ENCODE data around the gene ROGDI.
A peak's percentile ranks its signal among the peaks of the same experiment; 100 is the strongest.

Gene ROGDI

GRCh38 chr16:4778050-4778392, 24.4 kb downstream of the ROGDI start:
- no peak overlapping the region for H3K27ac ChIP-seq (ENCODE audit: low read depth, low read length)
- no peak overlapping the region for H3K4me3 ChIP-seq (ENCODE audit: low read depth, low read length)
- H2AFZ ChIP-seq (ENCODE audit: low read length, unreplicated experiment), result no peak overlapping the region
- H3K79me2 ChIP-seq (ENCODE audit: control insufficient read depth, insufficient read depth, low read length, unreplicated experiment), result no peaks in the 10 kb centered on the region
- H3K36me3 ChIP-seq (ENCODE audit: insufficient read depth, low read length), result no peaks in the 10 kb centered on the region
- H3K4me1 ChIP-seq (ENCODE audit: control insufficient read depth, insufficient read depth, low read length, unreplicated experiment), result no peaks in the 10 kb centered on the region
- no peaks in the 10 kb centered on the region for H3K27me3 ChIP-seq (ENCODE audit: insufficient read depth, low read length)

- Histone ChIP-seq H2AFZ (ENCODE audit: low read length, unreplicated experiment) (no peak overlapping the region), H3K27ac (ENCODE audit: low read depth, low read length) (no peak overlapping the region), H3K4me3 (ENCODE audit: low read depth, low read length) (no peak overlapping the region), H3K27me3 (ENCODE audit: insufficient read depth, low read length) (no peaks in the 10 kb centered on the region), H3K79me2 (ENCODE audit: control insufficient read depth, insufficient read depth, low read length, unreplicated experiment) (no peaks in the 10 kb centered on the region), H3K36me3 (ENCODE audit: insufficient read depth, low read length) (no peaks in the 10 kb centered on the region), H3K4me1 (ENCODE audit: control insufficient read depth, insufficient read depth, low read length, unreplicated experiment) (no peaks in the 10 kb centered on the region)
These were observed 24.9 kb downstream of the ROGDI start for GRCh38 chr16:4777339-4778049.

DNA sequence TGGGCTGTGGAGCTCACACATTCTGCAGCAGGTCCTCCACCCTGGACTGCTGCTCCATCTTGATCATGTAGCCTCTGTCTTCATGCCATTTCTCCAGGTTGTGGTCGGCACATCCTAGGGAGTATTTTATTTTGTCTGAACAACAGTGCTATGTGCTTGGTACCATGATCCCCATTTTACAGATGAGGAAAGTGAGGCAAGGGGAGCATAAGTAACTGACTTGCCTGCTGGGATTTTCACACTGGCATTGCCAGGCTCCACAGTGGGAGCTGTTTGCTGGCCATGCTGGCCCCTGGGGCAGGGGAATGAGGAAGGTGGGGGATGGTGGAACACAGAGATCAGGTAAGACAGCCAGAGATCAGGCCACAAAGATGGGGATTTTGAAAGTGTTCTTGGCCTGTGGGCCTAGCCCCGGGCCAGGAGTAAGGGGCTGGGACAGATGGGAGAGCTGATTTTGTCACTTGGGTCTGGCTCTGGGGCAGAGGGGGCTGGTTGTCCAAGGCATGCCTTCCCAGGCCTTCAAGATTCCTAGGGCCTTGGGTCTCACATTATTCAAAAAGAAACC, 26.2 kb downstream of the ROGDI start:
- no peak overlapping the region for H3K27ac ChIP-seq (ENCODE audit: low read depth, low read length)
- no peak overlapping the region for H3K4me3 ChIP-seq (ENCODE audit: low read depth, low read length)
- H3K4me1 ChIP-seq (ENCODE audit: control insufficient read depth, insufficient read depth, low read length, unreplicated experiment), result no peaks in the 10 kb centered on the region
- no peak overlapping the region for H2AFZ ChIP-seq (ENCODE audit: low read length, unreplicated experiment)
- no peaks in the 10 kb centered on the region for H3K36me3 ChIP-seq (ENCODE audit: insufficient read depth, low read length)
- H3K79me2 ChIP-seq (ENCODE audit: control insufficient read depth, insufficient read depth, low read length, unreplicated experiment), result no peaks in the 10 kb centered on the region
- no peaks in the 10 kb centered on the region for H3K27me3 ChIP-seq (ENCODE audit: insufficient read depth, low read length)

DNA sequence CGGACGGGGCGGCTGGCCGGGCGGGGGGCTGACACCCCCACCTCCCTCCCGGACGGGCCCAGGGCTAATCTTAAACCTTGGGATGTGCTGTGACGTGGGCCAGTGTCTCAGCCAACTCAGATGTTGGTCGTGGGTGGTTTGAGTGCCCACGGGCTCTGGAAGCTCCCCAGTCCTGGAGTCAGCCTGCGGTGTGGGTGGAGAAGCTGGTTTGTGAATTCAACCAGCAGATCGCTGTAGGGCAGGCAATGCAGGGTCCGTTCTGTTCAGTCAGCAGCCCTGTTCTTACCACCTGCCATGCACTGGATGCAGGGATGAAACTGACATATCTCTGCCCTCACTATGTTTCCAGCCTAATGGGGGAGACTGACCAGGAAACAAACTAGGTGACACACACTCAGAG, 27.4 kb downstream of the ROGDI start:
- no peak overlapping the region for H3K27ac ChIP-seq (ENCODE audit: low read depth, low read length)
- H3K79me2 ChIP-seq (ENCODE audit: control insufficient read depth, insufficient read depth, low read length, unreplicated experiment), result no peaks in the 10 kb centered on the region
- no peaks in the 10 kb centered on the region for H3K27me3 ChIP-seq (ENCODE audit: insufficient read depth, low read length)
- H3K4me3 ChIP-seq (ENCODE audit: low read depth, low read length), result no peak overlapping the region
- no peak overlapping the region for H2AFZ ChIP-seq (ENCODE audit: low read length, unreplicated experiment)
- H3K36me3 ChIP-seq (ENCODE audit: insufficient read depth, low read length), result no peaks in the 10 kb centered on the region
- H3K4me1 ChIP-seq (ENCODE audit: control insufficient read depth, insufficient read depth, low read length, unreplicated experiment), result no peaks in the 10 kb centered on the region

- no peaks in the 10 kb centered on the region for H3K27me3 ChIP-seq (ENCODE audit: insufficient read depth, low read length)
- H3K4me3 ChIP-seq (ENCODE audit: low read depth, low read length), result no peak overlapping the region
- no peaks in the 10 kb centered on the region for H3K36me3 ChIP-seq (ENCODE audit: insufficient read depth, low read length)
- H3K4me1 ChIP-seq (ENCODE audit: control insufficient read depth, insufficient read depth, low read length, unreplicated experiment), result peaks cover 4% of the 10 kb centered on the region
- no peak overlapping the region for H2AFZ ChIP-seq (ENCODE audit: low read length, unreplicated experiment)
- H3K79me2 ChIP-seq (ENCODE audit: control insufficient read depth, insufficient read depth, low read length, unreplicated experiment), result no peaks in the 10 kb centered on the region
- H3K27ac ChIP-seq (ENCODE audit: low read depth, low read length), result no peak overlapping the region
These were observed 30.1 kb downstream of the ROGDI start for GRCh38 chr16:4772351-4772750.

GRCh38 chr16:4771646-4772045, 30.8 kb downstream of the ROGDI start:
- H3K27me3 ChIP-seq (ENCODE audit: insufficient read depth, low read length), result no peaks in the 10 kb centered on the region
- H3K79me2 ChIP-seq (ENCODE audit: control insufficient read depth, insufficient read depth, low read length, unreplicated experiment), result peaks cover 3% of the 10 kb centered on the region
- no peak overlapping the region for H2AFZ ChIP-seq (ENCODE audit: low read length, unreplicated experiment)
- H3K4me3 ChIP-seq (ENCODE audit: low read depth, low read length), result no peak overlapping the region
- no peaks in the 10 kb centered on the region for H3K36me3 ChIP-seq (ENCODE audit: insufficient read depth, low read length)
- H3K4me1 ChIP-seq (ENCODE audit: control insufficient read depth, insufficient read depth, low read length, unreplicated experiment), result peaks cover 4% of the 10 kb centered on the region
- no peak overlapping the region for H3K27ac ChIP-seq (ENCODE audit: low read depth, low read length)

DNA sequence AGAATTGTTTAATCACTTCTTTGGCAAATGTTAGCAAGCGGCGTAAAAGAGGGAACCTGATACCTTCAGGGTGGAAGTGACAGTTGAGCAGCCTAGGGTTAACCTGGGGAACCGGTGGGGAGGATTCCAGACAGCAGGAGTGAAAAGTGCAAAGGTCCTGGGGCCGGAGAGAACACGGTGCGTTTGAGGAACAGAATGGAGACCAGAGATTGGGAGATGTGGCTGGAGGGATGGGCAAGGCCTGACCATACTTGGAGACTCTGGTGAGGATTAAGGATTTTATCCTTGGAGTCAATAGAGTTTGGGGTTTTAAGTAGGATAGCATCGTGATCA, 33.2 kb downstream of the ROGDI start:
- H3K36me3 ChIP-seq (ENCODE audit: insufficient read depth, low read length), result peaks cover 3% of the 10 kb centered on the region; the same call in 1 of the 2 replicates
- H3K4me3 ChIP-seq (ENCODE audit: low read depth, low read length), result peak overlapping the region; percentile 83
- peaks cover 14% of the 10 kb centered on the region for H3K4me1 ChIP-seq (ENCODE audit: control insufficient read depth, insufficient read depth, low read length, unreplicated experiment)
- H3K79me2 ChIP-seq (ENCODE audit: control insufficient read depth, insufficient read depth, low read length, unreplicated experiment), result peaks cover 24% of the 10 kb centered on the region
- H3K27ac ChIP-seq (ENCODE audit: low read depth, low read length), result no peak overlapping the region
- H3K27me3 ChIP-seq (ENCODE audit: insufficient read depth, low read length), result no peaks in the 10 kb centered on the region
- peak overlapping the region; percentile 95 for H2AFZ ChIP-seq (ENCODE audit: low read length, unreplicated experiment)

DNA sequence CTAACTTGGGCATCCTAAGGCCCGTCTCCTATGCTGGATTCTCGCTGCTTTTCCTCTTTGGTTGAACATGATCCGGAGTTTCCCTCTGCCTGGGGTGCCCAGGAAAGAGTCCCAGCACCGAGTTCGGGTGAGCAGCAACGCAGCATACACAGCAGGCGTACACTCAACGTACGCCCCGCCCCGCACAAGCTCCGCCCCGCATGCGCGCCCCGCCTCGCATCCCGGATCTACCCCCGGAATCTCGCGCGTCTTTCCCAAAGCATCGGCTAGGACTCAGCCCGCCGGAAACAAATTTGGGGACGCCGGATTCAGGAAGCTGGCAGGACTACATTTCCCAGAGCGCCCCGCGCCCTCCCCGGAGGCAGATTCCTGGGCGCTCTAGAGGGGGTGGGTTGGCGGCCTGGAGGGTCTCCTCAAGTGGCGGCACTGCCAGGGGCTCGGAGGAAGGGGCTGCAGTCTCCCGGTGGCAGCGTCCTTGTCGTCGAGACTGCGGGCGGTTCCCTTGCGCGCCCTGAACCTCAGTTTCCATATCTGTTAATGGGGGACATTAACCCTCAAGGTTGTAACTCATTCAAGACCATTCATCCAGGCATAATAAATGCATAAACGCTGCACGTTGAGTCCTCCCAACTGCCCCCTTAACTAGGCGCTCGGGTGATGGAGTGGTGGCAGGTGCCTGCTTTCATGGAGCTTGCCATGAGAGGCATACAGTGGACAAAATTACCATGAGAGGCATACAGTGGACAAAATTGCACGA, 33.7 kb downstream of the ROGDI start:
- Histone ChIP-seq H3K79me2 (ENCODE audit: control insufficient read depth, insufficient read depth, low read length, unreplicated experiment) (peaks cover 24% of the 10 kb centered on the region), H3K4me1 (ENCODE audit: control insufficient read depth, insufficient read depth, low read length, unreplicated experiment) (peaks cover 14% of the 10 kb centered on the region), H3K4me3 (ENCODE audit: low read depth, low read length) (peak overlapping the region; percentile 83), H3K36me3 (ENCODE audit: insufficient read depth, low read length) (peaks cover 3% of the 10 kb centered on the region; the same call in 1 of the 2 replicates), H3K27me3 (ENCODE audit: insufficient read depth, low read length) (no peaks in the 10 kb centered on the region), H3K27ac (ENCODE audit: low read depth, low read length) (peak overlapping the region; percentile 83), H2AFZ (ENCODE audit: low read length, unreplicated experiment) (peak overlapping the region; percentile 95)

DNA sequence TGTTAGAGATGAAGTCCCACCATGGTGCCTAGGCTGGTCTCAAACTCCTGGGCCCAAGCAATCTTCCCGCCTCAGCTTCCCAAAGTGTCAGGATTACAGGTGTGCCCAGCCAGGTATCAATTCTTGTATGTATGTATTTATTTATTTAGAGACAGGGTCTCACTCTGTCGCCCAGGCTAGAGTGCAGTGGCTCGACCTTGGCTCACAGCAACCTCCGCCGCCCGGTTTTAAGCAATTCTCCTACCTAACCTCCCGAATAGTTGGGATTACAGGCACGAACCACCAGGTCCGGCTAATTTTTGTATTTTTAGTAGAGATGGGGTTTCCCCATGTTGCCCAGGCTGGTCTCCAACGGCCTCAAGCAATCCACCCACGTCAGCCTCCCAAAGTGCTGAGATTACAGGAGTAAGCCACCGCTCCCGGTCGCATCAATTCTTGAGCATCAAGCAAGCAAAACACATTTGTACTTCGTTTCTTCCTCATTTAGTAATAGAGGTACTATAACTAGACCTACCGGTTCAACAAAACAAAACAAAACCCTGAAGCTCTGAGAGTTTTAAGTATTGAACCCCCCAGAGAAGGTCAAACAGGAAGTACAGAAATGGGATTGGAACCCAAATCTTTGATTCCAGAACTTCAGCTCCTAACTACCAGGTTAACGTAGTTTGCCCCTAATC, 34.4 kb downstream of the ROGDI start:
- H3K4me1 ChIP-seq (ENCODE audit: control insufficient read depth, insufficient read depth, low read length, unreplicated experiment), result peaks cover 14% of the 10 kb centered on the region
- H3K27ac ChIP-seq (ENCODE audit: low read depth, low read length), result peak overlapping the region; percentile 83
- peak overlapping the region; percentile 75 for H2AFZ ChIP-seq (ENCODE audit: low read length, unreplicated experiment)

DNA sequence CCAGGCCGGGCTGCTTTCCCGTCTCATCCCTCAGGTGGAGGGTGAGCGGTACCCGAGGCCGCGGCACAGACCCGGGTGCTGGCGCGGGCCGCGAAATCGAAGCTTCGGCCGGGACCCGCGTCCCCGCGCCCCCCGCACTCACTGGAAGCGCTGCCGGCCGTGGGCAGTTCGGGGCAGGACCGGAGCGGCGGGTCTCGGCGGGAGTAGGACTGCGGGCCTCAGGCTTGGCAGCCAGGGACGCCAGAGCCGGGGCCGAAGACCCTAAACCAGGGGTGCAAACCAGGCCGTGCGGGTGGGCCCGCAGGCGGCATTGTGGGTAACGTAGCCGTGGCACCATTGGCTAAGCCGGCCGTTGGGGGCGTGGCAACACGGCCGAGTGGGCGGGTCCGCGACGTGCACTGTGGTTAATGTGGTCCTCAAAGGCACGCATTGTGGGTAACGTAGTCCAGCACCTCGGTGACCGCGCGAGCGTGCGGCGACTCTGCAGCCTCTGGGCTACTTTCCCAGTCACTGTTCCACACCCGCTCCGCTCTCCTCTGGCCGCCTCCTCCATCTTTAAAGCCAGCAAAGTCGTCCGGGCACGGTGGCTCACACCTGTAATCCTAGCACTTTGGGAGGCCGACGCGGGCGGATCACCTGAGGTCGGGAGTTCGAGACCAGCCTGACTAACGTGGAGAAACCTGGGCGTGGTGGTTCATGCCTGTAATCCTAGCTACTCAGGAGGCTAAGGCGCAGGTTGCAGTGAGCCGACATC, 35.4 kb downstream of the ROGDI start, which contains the start of gene ZNF500:
ZNF500 (minus strand) TSS at position 288 of the 754 bp plus-strand sequence. CDS start 1,184 bp downstream, outside the sequence.
- H3K27ac ChIP-seq (ENCODE audit: low read depth, low read length), result peak within 1 kb of the TSS; percentile 83
- peaks cover 24% of the 10 kb centered on the region for H3K79me2 ChIP-seq (ENCODE audit: control insufficient read depth, insufficient read depth, low read length, unreplicated experiment)
- H3K4me1 ChIP-seq (ENCODE audit: control insufficient read depth, insufficient read depth, low read length, unreplicated experiment), result peaks cover 14% of the 10 kb centered on the region
- peaks cover 3% of the 10 kb centered on the region; the same call in 1 of the 2 replicates for H3K36me3 ChIP-seq (ENCODE audit: insufficient read depth, low read length)
- peak within 1 kb of the TSS; percentile 83 for H3K4me3 ChIP-seq (ENCODE audit: low read depth, low read length)
- no peaks in the 10 kb centered on the region for H3K27me3 ChIP-seq (ENCODE audit: insufficient read depth, low read length)
- H2AFZ ChIP-seq (ENCODE audit: low read length, unreplicated experiment), result peak within 1 kb of the TSS; percentile 75

More for the DNA sequence above, 34.4 kb downstream of the ROGDI start:
- peak overlapping the region; percentile 83 for H3K4me3 ChIP-seq (ENCODE audit: low read depth, low read length)
- no peaks in the 10 kb centered on the region for H3K27me3 ChIP-seq (ENCODE audit: insufficient read depth, low read length)
- H3K36me3 ChIP-seq (ENCODE audit: insufficient read depth, low read length), result peaks cover 3% of the 10 kb centered on the region; the same call in 1 of the 2 replicates
- H3K79me2 ChIP-seq (ENCODE audit: control insufficient read depth, insufficient read depth, low read length, unreplicated experiment), result peaks cover 24% of the 10 kb centered on the region
